Large intestine (tissue), 12 donors: ENCODE measurements around the gene OTOL1. TPM values are rescaled to one million over a fixed set of nuclear protein-coding genes. Genes with fewer than 3 reads are reported as not detected.

ENCODE experiments used
- DNase-seq, 2 donors: peaks; one replicate each; pipeline versions ENCODE4 v3.0.0 to v3.0.0-alpha.2; 2013
- H3K27ac ChIP-seq: one replicate; pipeline ENCODE4 v1.5.1; 2013; ENCODE audit warnings: low read length
- H3K27me3 ChIP-seq: 2 replicates; pipeline ENCODE4 v1.6.1; 2013; ENCODE audit warnings: low read length; ENCODE audit not compliant: control insufficient read depth, insufficient read depth
- H3K36me3 ChIP-seq: 2 replicates; pipeline ENCODE4 v1.6.1; 2013; ENCODE audit warnings: low read length; ENCODE audit not compliant: control insufficient read depth, insufficient read depth
- H3K4me1 ChIP-seq: one replicate; pipeline ENCODE4 v1.6.1; 2013; ENCODE audit warnings: low read length; ENCODE audit not compliant: control insufficient read depth, insufficient read depth
- H3K4me3 ChIP-seq: one replicate; pipeline ENCODE4 v1.5.1; 2013; ENCODE audit warnings: low read length
- H3K9me3 ChIP-seq: one replicate; pipeline ENCODE4 v1.6.1; 2013; ENCODE audit warnings: mild to moderate bottlenecking, low read depth, low read length, moderate library complexity; ENCODE audit not compliant: control insufficient read depth
- WGBS: methylation state at CpG from one replicate; pipeline ENCODE4 v1.1.5; 2013; ENCODE audit warnings: low lambda C conversion rate; ENCODE audit not compliant: insufficient coverage; 5-methylcytosine and 5-hydroxymethylcytosine counted together
- long read RNA-seq, 11 donors: transcript quantifications; one replicate each; lab custom pipeline, GENCODE V29; 2026
- polyA plus RNA-seq: library from polyadenylated mRNA; unstranded; fragments of 120-200 nt; gene quantifications from one replicate; pipeline ENCODE4 v1.2.1, GENCODE V29; 2013

The OTOL1 gene
- polyA plus RNA-seq, result not detected
- long read RNA-seq, donor 1, result 0 reads
- long read RNA-seq, donor 2, result 0 reads
- long read RNA-seq, donor 3, result 0 reads
- long read RNA-seq, donor 4, result 0 reads
- long read RNA-seq, donor 5, result 0 reads
- long read RNA-seq, donor 6, result 0 reads
- long read RNA-seq, donor 7, result 0 reads
- long read RNA-seq, donor 8, result 0 reads
- long read RNA-seq, donor 9, result 0 reads
- long read RNA-seq, donor 10, result 0 reads
- long read RNA-seq, donor 11, result 0 reads

- no peak within 1 kb of the TSS for H3K4me3 ChIP-seq
- no peaks in the 10 kb centered on the region for H3K9me3 ChIP-seq
- WGBS, result 40% methylated on average over 1 of the region's 1 CpG
- peaks cover 5% of the 10 kb centered on the region for H3K4me1 ChIP-seq
- DNase-seq, result no peak
- no peak within 1 kb of the TSS for H3K27ac ChIP-seq
- no peaks in the 10 kb centered on the region for H3K36me3 ChIP-seq
- no peaks in the 10 kb centered on the region for H3K27me3 ChIP-seq
Observed at GRCh38 chr3:161496508-161496907, at the start of gene OTOL1. TSS of gene OTOL1 (plus strand) at chr3:161496808. CDS start at chr3:161496808, 0 bp downstream.

DNA sequence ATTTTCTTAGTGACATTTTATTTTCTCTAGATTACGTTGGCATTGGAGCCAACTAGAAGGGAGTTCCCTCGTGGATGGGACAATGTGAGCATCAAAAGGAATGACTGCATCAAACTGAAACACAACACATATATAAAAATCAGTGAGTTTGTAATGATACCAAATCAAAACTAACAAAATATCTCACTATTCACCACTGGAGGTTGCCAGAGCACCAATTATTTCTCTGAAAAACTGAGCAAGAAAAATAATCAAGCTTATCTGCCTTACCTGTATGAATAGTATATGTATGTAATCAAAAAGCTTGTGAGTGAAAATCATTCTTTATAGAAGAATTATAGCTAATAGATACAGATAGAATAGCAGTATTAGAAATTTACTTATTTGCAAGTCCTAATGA lies 46.8 kb upstream of the OTOL1 start:
- Histone ChIP-seq H3K27me3 (no peaks in the 10 kb centered on the region), H3K4me1 (no peaks in the 10 kb centered on the region), H3K4me3 (no peak overlapping the region), H3K9me3 (no peaks in the 10 kb centered on the region), H3K36me3 (no peaks in the 10 kb centered on the region), H3K27ac (no peak overlapping the region)
- DNase-seq, result no peak
- WGBS, result 100% methylated on average over 2 of the region's 2 CpGs

GRCh38 chr3:161452179-161452578 lies 44.4 kb upstream of the OTOL1 start:
- Histone ChIP-seq H3K27me3 (no peaks in the 10 kb centered on the region), H3K4me1 (no peaks in the 10 kb centered on the region), H3K36me3 (no peaks in the 10 kb centered on the region), H3K27ac (no peak overlapping the region), H3K9me3 (no peaks in the 10 kb centered on the region), H3K4me3 (no peak overlapping the region)
- WGBS, result 67% methylated on average over 1 of the region's 2 CpGs
- DNase-seq, result no peak

DNA sequence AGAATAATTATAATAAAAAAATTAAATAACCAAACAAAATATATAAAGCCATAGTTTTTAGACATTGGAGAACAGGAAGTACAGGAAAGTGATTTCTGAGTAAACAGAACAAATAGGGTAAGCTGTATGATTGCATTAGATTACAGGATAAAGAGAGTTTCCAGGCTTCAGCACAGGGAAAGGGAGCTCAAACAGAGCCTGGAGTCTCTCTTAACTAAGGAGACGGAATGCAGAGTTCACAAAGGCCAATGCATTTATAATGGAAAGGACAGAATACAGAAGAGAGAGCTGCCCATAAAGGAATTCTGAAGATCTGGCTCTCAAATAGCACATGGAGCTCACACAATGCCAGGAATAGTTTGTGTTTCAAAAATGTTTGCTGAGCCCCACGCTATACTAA lies 42.0 kb upstream of the OTOL1 start:
- DNase-seq, result no peak
- Histone ChIP-seq H3K4me1 (no peaks in the 10 kb centered on the region), H3K9me3 (no peaks in the 10 kb centered on the region), H3K27me3 (no peaks in the 10 kb centered on the region), H3K4me3 (no peak overlapping the region), H3K36me3 (no peaks in the 10 kb centered on the region), H3K27ac (no peak overlapping the region)
- WGBS, result 100% methylated on average over 1 of the region's 2 CpGs

DNA sequence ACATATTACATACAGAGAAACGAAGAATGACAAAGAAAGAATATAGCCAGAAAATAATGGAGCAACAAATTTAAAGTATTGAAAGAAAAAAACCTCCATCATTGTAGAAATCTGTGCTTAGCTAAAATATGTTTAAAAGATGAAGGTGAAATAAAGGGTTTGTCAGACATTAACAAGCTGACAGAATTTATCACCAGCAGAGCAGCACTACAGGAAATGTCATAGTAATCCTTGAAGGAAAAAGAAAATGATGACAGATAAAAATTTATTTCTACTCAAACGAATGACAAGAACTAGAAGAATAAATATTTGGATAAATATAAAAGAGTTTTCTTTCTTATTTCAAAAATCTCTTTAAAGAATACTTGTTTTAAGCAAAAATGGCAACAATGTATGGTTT lies 40.6 kb upstream of the OTOL1 start:
- no peaks in the 10 kb centered on the region for H3K27me3 ChIP-seq
- no peak for DNase-seq
- 79% methylated on average over 2 of the region's 2 CpGs for WGBS
- no peaks in the 10 kb centered on the region for H3K36me3 ChIP-seq
- H3K27ac ChIP-seq, result no peak overlapping the region
- H3K4me1 ChIP-seq, result no peaks in the 10 kb centered on the region
- no peaks in the 10 kb centered on the region for H3K9me3 ChIP-seq
- no peak overlapping the region for H3K4me3 ChIP-seq

GRCh38 chr3:161462138-161462537 lies 34.5 kb upstream of the OTOL1 start:
- Histone ChIP-seq H3K4me3 (no peak overlapping the region), H3K9me3 (peaks cover 3% of the 10 kb centered on the region), H3K27me3 (no peaks in the 10 kb centered on the region), H3K36me3 (no peaks in the 10 kb centered on the region), H3K4me1 (no peaks in the 10 kb centered on the region), H3K27ac (no peak overlapping the region)
- DNase-seq, result no peak

GRCh38 chr3:161471211-161471610 lies 25.4 kb upstream of the OTOL1 start:
- WGBS, result 83% methylated on average over 1 of the region's 1 CpG

DNA sequence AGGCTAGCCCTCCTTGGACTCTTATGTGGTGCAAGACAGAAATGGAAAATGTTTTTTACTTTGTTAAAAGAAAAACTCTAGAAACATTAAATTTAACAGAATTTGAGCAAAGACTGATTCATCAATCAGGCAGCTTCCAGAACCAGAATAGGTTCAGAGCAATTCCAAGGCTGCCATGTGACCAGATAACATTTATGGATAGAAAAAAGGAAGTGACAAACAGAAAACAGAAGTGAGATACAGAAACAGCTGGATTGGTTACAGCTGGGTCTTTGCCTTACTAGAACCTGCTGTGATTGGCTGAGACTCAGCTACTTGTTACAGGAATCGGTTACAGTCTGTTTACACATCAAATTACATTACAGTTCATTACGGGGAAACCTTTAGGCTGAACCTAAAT lies 22.5 kb upstream of the OTOL1 start:
- no peaks in the 10 kb centered on the region for H3K36me3 ChIP-seq
- 50% methylated on average over 1 of the region's 2 CpGs for WGBS
- DNase-seq, result no peak
- H3K4me1 ChIP-seq, result no peaks in the 10 kb centered on the region
- no peaks in the 10 kb centered on the region for H3K9me3 ChIP-seq
- H3K27me3 ChIP-seq, result no peaks in the 10 kb centered on the region
- H3K4me3 ChIP-seq, result no peak overlapping the region
- H3K27ac ChIP-seq, result no peak overlapping the region

More at GRCh38 chr3:161471211-161471610, 25.4 kb upstream of the OTOL1 start:
- Histone ChIP-seq H3K9me3 (no peaks in the 10 kb centered on the region), H3K4me3 (no peak overlapping the region), H3K27ac (no peak overlapping the region), H3K36me3 (no peaks in the 10 kb centered on the region), H3K27me3 (no peaks in the 10 kb centered on the region), H3K4me1 (no peaks in the 10 kb centered on the region)
- DNase-seq, result no peak

DNA sequence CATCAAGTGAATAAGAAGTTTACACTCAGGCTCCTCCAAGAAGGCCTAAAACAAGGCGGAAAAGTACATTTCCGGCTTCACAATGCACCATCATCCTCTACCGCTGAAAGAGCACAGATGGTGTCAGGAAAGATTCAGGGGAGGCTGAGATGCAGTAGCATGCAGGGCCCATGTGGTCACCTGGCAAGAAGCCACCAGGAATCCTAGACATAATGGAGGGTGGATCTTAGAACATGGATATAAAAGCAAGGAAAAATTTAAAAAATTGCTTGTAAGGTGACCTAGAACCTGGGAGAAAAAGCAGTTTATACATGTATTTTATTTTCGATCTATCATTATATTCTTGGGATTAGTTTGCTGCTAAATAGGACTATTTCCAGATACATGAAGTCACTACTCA lies 21.9 kb upstream of the OTOL1 start:
- Histone ChIP-seq H3K36me3 (no peaks in the 10 kb centered on the region), H3K27me3 (no peaks in the 10 kb centered on the region), H3K9me3 (no peaks in the 10 kb centered on the region), H3K4me3 (no peak overlapping the region), H3K4me1 (no peaks in the 10 kb centered on the region), H3K27ac (no peak overlapping the region)
- DNase-seq, result no peak
- WGBS, result 88% methylated on average over 1 of the region's 4 CpGs

DNA sequence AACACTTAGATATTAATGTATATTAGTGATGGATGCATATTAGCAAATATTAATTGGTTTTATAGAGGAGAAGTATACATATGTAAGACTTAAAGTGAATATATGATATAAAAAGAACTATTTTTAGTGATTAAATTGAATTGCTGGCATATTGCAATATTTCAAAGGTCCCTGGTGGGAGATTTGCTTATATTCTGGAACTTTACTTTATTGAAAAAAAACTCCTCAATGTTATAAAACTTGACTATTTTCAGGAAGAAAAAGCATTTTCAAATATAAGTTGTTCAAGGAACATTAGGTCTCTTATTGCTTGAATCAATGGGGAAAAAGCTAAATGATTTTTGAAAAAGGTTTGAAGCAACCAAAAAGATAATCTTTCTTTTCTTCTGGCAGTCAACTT lies 21.4 kb upstream of the OTOL1 start:
- no peak overlapping the region for H3K27ac ChIP-seq
- DNase-seq, result no peak
- H3K4me3 ChIP-seq, result no peak overlapping the region

GRCh38 chr3:161475905-161476304 lies 20.7 kb upstream of the OTOL1 start:
- Histone ChIP-seq H3K4me3 (no peak overlapping the region), H3K27ac (no peak overlapping the region), H3K36me3 (no peaks in the 10 kb centered on the region), H3K4me1 (no peaks in the 10 kb centered on the region), H3K27me3 (no peaks in the 10 kb centered on the region), H3K9me3 (no peaks in the 10 kb centered on the region)
- no peak for DNase-seq

More for the DNA sequence above, 21.4 kb upstream of the OTOL1 start:
- Histone ChIP-seq H3K36me3 (no peaks in the 10 kb centered on the region), H3K4me1 (no peaks in the 10 kb centered on the region), H3K27me3 (no peaks in the 10 kb centered on the region), H3K9me3 (no peaks in the 10 kb centered on the region)
